ENCODE measurements around the gene SLC22A24.
"Not testable (repeated sequence)": the region's sequence is repeated elsewhere in the genome, so short reads cannot be mapped to it uniquely, and the experiment has no call there.

The SLC22A24 gene, protein sequence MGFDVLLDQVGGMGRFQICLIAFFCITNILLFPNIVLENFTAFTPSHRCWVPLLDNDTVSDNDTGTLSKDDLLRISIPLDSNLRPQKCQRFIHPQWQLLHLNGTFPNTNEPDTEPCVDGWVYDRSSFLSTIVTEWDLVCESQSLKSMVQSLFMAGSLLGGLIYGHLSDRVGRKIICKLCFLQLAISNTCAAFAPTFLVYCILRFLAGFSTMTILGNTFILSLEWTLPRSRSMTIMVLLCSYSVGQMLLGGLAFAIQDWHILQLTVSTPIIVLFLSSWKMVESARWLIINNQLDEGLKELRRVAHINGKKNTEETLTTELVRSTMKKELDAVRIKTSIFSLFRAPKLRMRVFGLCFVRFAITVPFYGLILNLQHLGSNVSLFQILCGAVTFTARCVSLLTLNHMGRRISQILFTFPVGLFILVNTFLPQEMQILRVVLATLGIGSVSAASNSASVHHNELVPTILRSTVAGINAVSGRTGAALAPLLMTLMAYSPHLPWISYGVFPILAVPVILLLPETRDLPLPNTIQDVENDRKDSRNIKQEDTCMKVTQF

DNA sequence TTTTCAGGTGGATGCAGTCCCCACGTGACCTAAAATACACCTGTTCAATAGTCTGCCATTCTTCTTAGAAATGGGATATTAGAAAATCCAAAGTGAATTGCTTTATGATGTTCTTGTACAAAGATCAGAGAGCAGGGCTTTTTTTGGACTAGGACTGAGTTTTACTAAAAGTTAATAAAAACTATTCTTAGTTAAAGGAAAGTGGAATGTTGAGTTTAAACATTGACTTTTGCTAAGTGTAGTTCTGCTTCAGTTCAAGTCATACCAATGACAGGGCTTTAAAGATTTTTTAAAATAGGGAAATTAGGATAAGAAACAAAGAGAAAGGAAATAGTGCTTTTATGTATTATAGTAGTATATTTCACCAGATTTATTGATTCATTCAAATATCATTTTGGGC is at the start of gene SLC22A24:
Gene SLC22A24, minus strand, starts transcription at position 101 of the 400 bp plus-strand sequence. CDS start 442 bp downstream, outside the sequence.
- DNase-seq = no peak

DNA sequence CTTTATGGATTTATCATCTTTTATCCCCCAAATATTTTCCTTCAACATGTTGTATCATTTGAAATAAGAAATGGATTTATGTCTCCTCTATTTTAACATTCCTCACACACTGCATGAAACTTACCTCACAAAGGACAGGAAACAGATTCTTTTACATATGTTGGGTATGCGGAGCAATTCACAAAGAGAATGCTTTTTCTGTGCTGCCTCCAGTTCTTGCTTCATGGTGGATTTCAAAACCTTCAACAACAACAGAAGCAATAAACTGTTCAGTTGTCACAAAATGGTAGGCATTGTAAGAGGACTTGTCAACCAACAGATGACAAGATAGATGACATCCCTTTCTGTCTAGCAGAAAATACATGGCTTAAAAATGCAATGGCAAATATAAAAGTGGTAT is 36.5 kb upstream of the SLC22A24 start:
- DNase-seq = no peak

DNA sequence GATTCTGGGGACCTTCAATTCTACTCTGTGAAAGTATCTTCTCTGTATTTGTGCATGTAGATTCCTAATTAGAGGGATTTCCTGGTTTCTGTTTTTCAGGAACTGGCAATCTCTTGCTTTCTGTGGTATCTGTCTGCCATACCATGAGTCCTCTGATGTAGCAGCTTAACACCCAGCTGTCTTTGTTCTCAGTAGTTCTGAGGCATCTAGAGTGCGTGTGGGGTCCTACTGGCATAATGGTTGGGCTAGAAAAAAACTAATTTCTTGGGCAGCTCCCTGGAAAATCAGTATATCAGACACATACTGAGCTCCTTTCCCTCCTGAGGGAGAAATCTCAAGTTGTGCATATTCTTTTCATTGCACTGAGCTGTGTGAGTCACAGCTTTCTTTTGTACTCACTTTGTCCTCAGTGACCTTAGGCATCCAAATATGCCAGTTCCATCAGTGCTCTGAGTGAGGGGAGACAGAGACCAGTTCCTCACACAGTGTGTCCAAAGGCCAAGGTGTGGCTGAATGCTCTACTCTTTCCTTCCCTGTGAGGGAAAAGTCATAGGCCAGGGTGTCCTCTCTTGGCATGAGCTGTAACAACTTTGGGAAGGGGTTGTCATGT is 35.5 kb upstream of the SLC22A24 start:
- no peak for DNase-seq

DNA sequence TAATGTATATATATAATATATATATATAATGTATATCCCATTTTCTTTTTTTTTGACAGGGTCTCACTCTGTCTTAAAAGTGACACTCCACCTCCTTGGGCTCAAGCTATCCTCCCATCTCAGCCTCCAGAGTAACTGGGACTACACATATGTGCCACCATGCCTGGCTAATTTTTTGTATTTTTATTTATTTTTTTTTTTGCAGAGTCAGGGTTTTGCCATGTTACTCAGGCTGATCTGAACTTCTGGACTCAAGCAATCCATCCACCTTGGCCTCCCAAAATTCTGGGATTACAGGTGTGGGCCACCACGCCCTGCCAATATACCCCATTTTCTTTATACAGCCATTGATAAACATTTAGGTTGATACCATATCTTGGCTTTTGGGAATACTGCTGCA is 33.9 kb upstream of the SLC22A24 start:
- DNase-seq = no peak

DNA sequence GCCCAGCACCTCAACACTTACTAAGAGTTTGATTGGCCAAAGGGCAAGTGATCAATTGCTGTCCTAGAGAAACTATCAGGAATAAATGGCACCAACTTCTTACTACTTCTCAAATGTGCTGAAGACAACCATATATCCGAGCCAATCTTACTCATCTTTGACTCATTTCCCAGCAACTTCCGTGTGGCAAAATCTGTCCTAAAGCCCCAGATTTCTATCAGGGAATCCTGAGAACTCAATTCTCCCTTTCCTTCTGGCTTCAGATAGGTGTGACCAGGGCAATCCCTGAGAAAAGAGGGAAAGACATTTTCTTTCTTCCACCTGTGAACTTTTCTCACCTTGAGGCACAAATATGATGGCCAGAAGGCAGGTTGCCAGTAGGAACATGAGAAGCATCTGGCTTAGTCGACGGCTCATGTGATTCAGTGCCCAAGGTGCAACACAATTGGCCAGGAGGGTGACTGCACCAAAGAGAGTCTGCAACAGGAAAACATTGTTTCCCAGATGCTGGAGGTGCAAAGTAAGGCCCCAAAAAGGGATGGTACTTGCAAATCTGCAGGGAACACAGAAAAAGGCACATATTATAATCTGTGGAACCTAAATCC is 21.8 kb upstream of the SLC22A24 start:
- DNase-seq = no peak

DNA sequence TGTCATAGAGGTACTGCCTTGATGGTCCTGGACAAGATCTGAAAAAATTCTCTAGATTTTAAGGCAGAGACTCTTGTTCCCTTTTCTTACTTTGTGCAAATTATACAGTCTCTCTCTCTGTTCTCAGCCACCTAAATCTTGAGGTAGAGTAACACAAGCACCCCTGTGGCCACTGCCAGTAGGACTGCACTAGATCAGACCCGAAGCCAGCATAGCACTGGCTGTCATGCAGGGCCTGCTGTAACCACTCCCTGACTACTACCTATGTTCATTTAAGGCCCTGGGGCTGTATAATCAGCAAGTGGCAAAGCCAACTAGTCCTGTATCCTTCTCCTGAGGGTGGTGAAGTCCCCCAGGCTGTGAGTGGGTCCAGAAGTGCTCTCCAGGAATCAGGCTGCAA is 11.8 kb upstream of the SLC22A24 start:
- DNase-seq = no peak

DNA sequence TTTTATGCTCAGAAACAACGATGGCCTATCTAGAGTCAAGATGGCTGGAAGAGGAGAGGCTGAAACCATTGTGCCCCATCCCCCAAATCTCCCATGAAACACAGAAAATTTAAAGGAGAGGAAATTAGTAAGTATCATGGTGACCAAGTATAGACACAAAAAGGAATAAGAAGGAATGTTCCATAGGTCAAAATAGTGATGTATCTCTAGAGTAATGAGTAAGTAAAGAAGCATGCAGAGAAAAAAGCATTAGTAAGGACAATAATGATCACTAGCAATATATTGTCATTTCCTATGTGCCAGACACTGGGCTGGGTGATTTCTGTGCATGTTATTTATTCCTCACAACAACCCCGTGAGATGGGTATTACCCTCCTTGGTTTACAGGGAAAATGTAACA is 2.6 kb upstream of the SLC22A24 start:
- no peak for DNase-seq

DNA sequence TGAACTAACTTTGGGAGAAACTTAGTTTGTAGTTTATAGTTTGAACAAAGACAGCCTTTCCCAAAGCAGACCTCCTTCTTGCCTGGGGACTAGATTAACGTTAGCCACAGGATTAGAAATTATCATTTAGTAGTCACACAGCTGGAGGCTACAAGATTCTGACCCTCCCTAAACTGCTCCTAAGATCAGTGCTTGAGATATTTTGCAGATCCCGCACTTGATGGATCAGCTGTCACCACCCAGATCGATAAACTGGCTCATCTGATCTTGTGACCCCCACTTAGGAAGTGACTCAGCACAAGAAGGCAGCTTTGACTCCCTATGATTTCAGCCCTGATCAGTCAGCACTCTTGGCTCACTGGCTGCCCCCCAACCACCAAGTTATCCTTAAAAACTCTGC is 1.6 kb downstream of the SLC22A24 start:
- DNase-seq = no peak

DNA sequence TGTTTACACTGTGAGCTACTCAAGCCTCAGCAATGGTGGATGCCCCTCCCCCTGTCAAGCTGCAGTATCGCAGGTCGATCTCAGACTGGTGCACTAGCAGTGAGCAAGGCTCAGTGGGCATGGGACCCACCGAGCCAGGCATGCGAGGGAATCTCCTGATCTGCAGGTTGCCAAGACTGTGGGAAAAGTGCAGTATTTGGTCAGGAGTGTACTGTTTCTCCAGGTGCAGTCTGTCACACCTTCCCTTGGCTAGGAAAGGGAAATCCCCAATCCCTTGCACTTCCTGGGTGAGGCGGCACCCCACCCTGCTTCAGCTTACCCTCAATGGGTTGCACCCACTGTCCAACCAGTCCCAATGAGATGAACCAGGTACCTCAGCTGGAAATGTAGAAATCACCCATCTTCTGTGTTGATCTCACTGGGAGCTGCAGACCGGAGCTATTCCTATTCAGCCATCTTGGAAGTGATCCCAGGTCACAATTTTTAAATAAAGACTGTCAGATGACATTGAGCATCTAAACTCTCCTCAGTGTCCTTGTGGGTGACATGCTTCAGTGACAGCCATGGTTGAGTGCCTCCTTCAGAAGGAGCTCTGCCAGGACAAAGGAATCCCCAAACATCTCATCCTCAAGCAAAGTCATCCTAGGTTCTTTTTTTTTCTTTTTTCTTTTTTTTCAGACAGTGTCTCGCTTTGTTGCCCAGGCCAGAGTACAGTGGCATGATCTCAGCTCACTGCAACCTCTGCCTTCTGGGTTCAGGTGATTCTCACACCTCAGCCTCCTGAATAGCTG is 10.8 kb downstream of the SLC22A24 start:
- DNase-seq = no peak

DNA sequence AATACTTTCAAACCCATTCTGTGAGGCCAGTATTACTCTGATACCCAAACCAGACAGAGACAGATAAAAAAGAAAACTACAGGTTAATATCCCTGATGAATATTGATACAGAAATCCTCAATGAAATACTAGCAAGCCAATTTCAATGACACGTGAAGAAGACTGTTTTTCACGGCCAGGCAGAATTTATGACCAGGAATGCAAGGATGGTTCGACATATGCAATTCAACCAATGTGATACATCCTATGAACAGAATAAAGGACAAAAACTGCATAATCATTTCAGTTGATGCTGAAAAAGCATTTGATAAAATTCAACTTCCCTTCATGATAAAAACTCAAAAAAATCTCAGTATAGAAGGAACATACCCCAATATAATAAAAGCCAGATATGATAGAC is 44.5 kb downstream of the SLC22A24 start:
- DNase-seq = no peak

DNA sequence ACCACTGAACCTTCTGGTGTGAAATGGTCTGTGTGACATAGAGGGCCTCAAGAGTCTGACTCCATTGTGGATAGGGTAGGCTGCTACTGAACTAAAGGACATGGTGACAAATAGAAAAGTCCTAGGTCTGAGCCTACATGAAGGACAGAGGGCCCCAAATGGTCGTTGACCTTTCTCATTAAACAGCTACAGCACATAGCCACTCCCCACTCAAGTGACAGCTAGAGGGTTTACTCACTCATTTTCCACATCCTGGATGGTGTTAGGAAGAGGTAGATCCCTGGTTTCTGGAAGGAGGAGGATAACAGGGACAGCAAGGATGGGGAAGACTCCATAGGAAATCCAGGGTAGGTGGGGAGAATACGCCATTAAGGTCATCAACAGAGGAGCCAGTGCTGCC is 63.3 kb downstream of the SLC22A24 start:
- no peak for DNase-seq

DNA sequence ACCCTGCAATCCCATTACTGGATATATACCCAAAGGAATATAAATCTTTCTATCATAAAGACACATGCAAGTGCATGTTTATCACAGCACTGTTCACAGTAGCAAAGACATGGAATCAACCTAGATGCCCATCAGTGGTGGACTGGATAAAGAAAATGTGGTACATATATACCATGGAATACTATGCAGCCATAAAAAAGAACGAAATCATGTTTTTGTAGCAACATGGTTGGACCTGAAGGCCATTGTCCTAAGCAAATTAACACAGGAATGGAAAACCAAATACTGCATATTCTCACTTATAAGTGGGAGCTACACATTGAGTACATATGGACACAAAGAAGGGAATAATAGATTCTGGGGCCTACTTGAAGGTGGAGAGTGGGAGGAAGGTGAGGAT is 97.8 kb downstream of the SLC22A24 start:
- DNase-seq = not testable (repeated sequence)

DNA sequence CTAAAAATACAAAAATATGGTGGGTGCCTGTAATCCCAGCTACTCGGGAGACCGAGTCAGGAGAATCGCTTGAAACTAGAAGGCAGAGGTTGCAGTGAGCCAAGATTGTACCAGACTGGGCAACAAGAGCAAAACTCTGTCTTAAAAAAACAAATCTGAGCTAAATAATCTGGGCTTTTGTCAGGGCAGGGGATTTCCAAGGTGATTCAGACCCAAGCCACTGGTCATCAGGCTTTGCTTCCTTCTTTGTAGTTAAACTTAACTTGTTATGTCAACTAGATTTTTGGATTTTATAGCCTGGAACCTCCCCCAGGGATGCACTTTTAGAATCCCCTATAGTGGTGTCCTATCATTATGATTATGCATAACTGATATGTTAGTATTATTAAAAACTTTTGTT is 101.4 kb downstream of the SLC22A24 start:
- no peak for DNase-seq

DNA sequence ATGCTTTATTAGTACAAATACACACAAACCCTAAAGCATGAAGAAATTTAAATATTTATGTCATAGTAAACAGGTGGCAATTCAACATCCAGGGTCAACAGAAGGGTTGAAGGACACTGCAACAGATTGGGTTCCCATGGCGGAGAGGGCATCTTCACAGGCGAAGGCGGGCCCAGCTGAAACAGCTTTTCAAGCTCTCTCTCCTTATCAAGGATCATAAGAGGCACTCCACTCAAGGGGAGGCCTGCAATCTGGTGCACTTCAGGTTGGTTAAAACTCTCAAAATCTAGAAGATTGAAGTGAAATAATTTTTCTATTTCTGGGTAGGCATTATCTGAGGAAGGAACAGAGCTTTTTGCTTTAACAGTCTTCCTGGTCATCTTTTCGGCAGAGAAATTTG is 111.6 kb downstream of the SLC22A24 start:
- DNase-seq = no peak
